ENCODE measurements around the gene NT5DC4. TPM values are rescaled to one million over a fixed set of nuclear protein-coding genes. Genes with fewer than 3 reads are reported as not detected.

NT5DC4 gene
- total RNA-seq, 1 experiment from 2014 or later: 0.04 TPM

DNA sequence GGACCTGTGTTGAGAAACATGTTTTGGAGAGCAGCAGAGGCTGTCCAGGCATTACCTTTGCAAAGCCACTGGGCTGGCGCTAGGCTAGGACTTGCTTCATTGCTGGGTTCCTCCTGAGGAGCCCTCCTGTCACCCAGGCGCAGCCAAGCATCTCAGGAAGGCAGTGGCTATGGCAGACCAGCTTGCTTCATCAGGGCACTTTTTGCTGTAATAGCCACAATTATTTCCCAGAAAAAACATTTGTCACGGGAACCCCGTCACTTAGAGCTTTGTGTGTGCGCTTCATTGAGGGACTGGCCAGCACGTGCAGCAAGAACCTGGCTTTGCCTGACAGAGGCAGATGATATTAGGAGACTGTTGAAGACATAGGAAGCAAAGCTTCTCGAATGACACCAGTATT, 38.7 kb upstream of the NT5DC4 start:
- no peaks in the 10 kb centered on the region for H3K9me2 ChIP-seq (replicated peaks; ENCODE audit: low read length)
- H3K4me2 ChIP-seq (ENCODE audit: low read length): no peak overlapping the region
- ChIA-PET CTCF (no interaction called here), POLR2A (ENCODE audit: unreplicated experiment) (no interaction called here)
- H3K36me3 ChIP-seq (ENCODE audit: low read depth, low read length): no peaks in the 10 kb centered on the region
- peaks cover 7% of the 10 kb centered on the region; the same call in 1 of the 2 replicates for H3K4me1 ChIP-seq (ENCODE audit: insufficient read depth, low read length)
- DNase-seq: no peak
- intact Hi-C loops (cut with micrococcal nuclease): no loop called here
- no peaks in the 10 kb centered on the region for H3K9me3 ChIP-seq (ENCODE audit: low read length)
- ATAC-seq: no peak
- H3K4me3 ChIP-seq (ENCODE audit: low read length): no peak overlapping the region
- no TSS peak for BruUV-seq (replicated peaks)
- H3K27ac ChIP-seq (ENCODE audit: low read length): no peak overlapping the region
- no peak overlapping the region for H3K9ac ChIP-seq (ENCODE audit: low read length)
- TF ChIP-seq, protein P1, sequence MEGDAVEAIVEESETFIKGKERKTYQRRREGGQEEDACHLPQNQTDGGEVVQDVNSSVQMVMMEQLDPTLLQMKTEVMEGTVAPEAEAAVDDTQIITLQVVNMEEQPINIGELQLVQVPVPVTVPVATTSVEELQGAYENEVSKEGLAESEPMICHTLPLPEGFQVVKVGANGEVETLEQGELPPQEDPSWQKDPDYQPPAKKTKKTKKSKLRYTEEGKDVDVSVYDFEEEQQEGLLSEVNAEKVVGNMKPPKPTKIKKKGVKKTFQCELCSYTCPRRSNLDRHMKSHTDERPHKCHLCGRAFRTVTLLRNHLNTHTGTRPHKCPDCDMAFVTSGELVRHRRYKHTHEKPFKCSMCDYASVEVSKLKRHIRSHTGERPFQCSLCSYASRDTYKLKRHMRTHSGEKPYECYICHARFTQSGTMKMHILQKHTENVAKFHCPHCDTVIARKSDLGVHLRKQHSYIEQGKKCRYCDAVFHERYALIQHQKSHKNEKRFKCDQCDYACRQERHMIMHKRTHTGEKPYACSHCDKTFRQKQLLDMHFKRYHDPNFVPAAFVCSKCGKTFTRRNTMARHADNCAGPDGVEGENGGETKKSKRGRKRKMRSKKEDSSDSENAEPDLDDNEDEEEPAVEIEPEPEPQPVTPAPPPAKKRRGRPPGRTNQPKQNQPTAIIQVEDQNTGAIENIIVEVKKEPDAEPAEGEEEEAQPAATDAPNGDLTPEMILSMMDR (conservative IDR thresholded peaks at IDR 0.05; ENCODE audit: low read depth, low read length): no peak
- TF ChIP-seq EZH2phosphoT487 (IDR thresholded peaks at IDR 0.05; ENCODE audit: borderline replicate concordance, low read length): no peak
- TF ChIP-seq EZH2 (IDR thresholded peaks at IDR 0.05; ENCODE audit: low read length, unreplicated experiment): no peak
- H3F3A ChIP-seq (ENCODE audit: low read length, unreplicated experiment): no peaks in the 10 kb centered on the region
- H2AFZ ChIP-seq (ENCODE audit: low read length): no peak overlapping the region
- H3K79me2 ChIP-seq (ENCODE audit: low read length): no peaks in the 10 kb centered on the region
- no peaks in the 10 kb centered on the region for H3K27me3 ChIP-seq (ENCODE audit: low read length)
- no peaks in the 10 kb centered on the region for H4K20me1 ChIP-seq (ENCODE audit: low read length)

DNA sequence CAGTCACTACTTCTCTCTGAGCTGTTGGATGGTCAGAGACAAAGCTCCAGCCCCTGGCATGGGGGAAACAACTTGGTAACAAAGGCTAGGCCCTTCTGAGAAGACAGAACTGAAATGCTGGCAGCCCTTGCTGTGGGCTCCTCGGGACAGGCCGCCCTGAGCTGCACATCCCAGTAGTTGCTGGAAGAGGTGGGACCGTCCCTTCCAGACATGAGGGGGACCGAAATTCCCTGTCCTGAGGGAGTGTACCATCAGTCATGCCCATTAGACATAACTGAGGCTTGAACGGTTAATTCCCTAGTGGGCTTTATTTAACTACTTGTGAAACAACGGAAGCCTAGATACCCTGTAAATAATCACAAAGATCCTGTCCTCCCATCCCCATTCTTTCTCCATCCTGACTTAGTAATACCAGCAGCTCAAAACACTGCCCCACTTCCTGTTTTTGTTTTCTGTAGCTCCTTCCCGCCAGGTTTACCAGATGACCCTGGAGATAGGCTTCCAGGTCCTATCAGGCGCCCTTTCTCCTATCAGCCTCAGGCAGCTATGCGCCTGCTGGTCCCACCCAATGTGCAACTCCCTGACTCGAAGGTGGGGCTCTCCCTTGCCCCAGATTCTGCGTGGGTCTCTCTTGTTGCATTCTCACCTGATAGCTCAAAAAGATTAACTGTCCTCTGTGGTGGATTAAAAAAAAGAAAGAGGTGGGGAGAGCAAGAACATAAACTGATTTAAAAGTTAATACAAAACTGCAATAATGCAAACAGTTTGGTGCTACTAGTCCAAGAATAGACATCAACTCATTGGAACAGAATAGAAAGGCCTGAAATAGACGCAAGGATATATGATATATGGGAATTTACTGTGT, 37.0 kb upstream of the NT5DC4 start:
- ChIA-PET POLR2A (ENCODE audit: unreplicated experiment) (no interaction called here), CTCF (no interaction called here)
- intact Hi-C loops (cut with micrococcal nuclease): no loop called here
- TF ChIP-seq EZH2 (IDR thresholded peaks at IDR 0.05; ENCODE audit: low read length, unreplicated experiment): no peak
- TF ChIP-seq, protein P1 (conservative IDR thresholded peaks at IDR 0.05; ENCODE audit: low read depth, low read length): no peak
- no peak for TF ChIP-seq EZH2phosphoT487 (IDR thresholded peaks at IDR 0.05; ENCODE audit: borderline replicate concordance, low read length)
- no TSS peak for BruUV-seq (replicated peaks)
- Histone ChIP-seq H3K4me3 (ENCODE audit: low read length) (no peak overlapping the region), H3K27ac (ENCODE audit: low read length) (no peak overlapping the region), H3K9me3 (ENCODE audit: low read length) (no peaks in the 10 kb centered on the region), H3K4me2 (ENCODE audit: low read length) (no peak overlapping the region), H3F3A (ENCODE audit: low read length, unreplicated experiment) (no peaks in the 10 kb centered on the region), H3K4me1 (ENCODE audit: insufficient read depth, low read length) (peaks cover 22% of the 10 kb centered on the region), H4K20me1 (ENCODE audit: low read length) (no peaks in the 10 kb centered on the region), H3K9ac (ENCODE audit: low read length) (no peak overlapping the region), H3K79me2 (ENCODE audit: low read length) (no peaks in the 10 kb centered on the region), H3K27me3 (ENCODE audit: low read length) (no peaks in the 10 kb centered on the region), H3K36me3 (ENCODE audit: low read depth, low read length) (no peaks in the 10 kb centered on the region), H2AFZ (ENCODE audit: low read length) (no peak overlapping the region), H3K9me2 (replicated peaks; ENCODE audit: low read length) (no peaks in the 10 kb centered on the region)
- DNase-seq (no peak), ATAC-seq (no peak)

DNA sequence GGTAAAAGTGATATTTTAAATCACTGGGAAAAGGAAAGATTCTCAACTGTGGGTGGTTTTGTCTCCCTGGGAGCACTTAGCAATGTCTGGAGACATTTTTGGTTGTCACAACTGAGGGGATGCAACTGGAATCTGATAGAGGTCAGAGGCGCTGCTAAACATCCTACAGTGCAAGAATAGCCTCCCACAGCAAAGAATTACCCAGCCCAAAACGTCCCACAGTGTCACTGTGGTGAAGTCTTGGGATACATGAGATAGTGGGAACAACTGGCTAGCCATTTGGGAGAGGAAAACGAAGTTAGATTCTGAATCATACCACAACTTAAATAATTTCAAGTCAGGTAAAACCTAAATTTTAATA, 36.4 kb upstream of the NT5DC4 start:
- intact Hi-C loops (cut with micrococcal nuclease): no loop called here
- no peaks in the 10 kb centered on the region for H4K20me1 ChIP-seq (ENCODE audit: low read length)
- H3K4me1 ChIP-seq (ENCODE audit: insufficient read depth, low read length): peaks cover 24% of the 10 kb centered on the region
- CTCF ChIA-PET: interaction anchor here (1.1 kb wide), 1 partner anchor 8 kb away, joined by 7 read pairs; no protein-coding TSS in a partner anchor
- no peak overlapping the region for H3K9ac ChIP-seq (ENCODE audit: low read length)
- DNase-seq: no peak
- no peak overlapping the region for H2AFZ ChIP-seq (ENCODE audit: low read length)
- H3K4me3 ChIP-seq (ENCODE audit: low read length): no peak overlapping the region
- no peak for ATAC-seq
- H3K4me2 ChIP-seq (ENCODE audit: low read length): no peak overlapping the region
- POLR2A ChIA-PET (ENCODE audit: unreplicated experiment): no interaction called here
- BruUV-seq (replicated peaks): no TSS peak
- no peaks in the 10 kb centered on the region for H3K79me2 ChIP-seq (ENCODE audit: low read length)
- H3F3A ChIP-seq (ENCODE audit: low read length, unreplicated experiment): no peaks in the 10 kb centered on the region
- no peaks in the 10 kb centered on the region for H3K9me3 ChIP-seq (ENCODE audit: low read length)
- H3K27ac ChIP-seq (ENCODE audit: low read length): no peak overlapping the region
- TF ChIP-seq EZH2phosphoT487 (IDR thresholded peaks at IDR 0.05; ENCODE audit: borderline replicate concordance, low read length) (no peak), EZH2 (IDR thresholded peaks at IDR 0.05; ENCODE audit: low read length, unreplicated experiment) (no peak)
- TF ChIP-seq, protein P1 (conservative IDR thresholded peaks at IDR 0.05; ENCODE audit: low read depth, low read length): no peak
- H3K36me3 ChIP-seq (ENCODE audit: low read depth, low read length): no peaks in the 10 kb centered on the region
- H3K9me2 ChIP-seq (replicated peaks; ENCODE audit: low read length): no peaks in the 10 kb centered on the region
- H3K27me3 ChIP-seq (ENCODE audit: low read length): no peaks in the 10 kb centered on the region

All from PC-3 (cell line).